Fibroblast of peridontal ligament (primary cell): ENCODE measurements around the gene IRGC.
"Not testable (repeated sequence)": the region's sequence is repeated elsewhere in the genome, so short reads cannot be mapped to it uniquely, and the experiment has no call there.

ENCODE experiments used
- DNase-seq: peaks from one replicate; pipeline ENCODE4 v3.0.0-alpha.2; 2010; ENCODE audit errors: extremely low read depth

The IRGC gene

GRCh38 chr19:43715776-43716175 lies at the start of gene IRGC:
IRGC (plus strand) TSS chr19:43716076; CDS start chr19:43718559, 2,483 bp downstream.
- DNase-seq, result no peak

GRCh38 chr19:43667126-43667875 lies 48.6 kb upstream of the IRGC start:
- DNase-seq, result no peak

GRCh38 chr19:43667876-43668405 lies 47.9 kb upstream of the IRGC start:
- no peak for DNase-seq

- peak; percentile 100 for DNase-seq
These were observed 47.3 kb upstream of the IRGC start for GRCh38 chr19:43668406-43669109.

GRCh38 chr19:43672061-43672679 lies 43.7 kb upstream of the IRGC start:
- no peak for DNase-seq

GRCh38 chr19:43673637-43674036 lies 42.2 kb upstream of the IRGC start:
- no peak for DNase-seq

- no peak for DNase-seq
These were observed 41.7 kb upstream of the IRGC start for GRCh38 chr19:43674183-43674582.

- DNase-seq, result peak; percentile 43
These were observed 41.3 kb upstream of the IRGC start for GRCh38 chr19:43674596-43674995.

GRCh38 chr19:43675269-43675879 lies 40.5 kb upstream of the IRGC start:
- DNase-seq, result peak; percentile 15

- no peak for DNase-seq
These were observed 40.0 kb upstream of the IRGC start for GRCh38 chr19:43675906-43676305.

- no peak for DNase-seq
These were observed 37.2 kb upstream of the IRGC start for GRCh38 chr19:43678512-43679261.

GRCh38 chr19:43681821-43682220 lies 34.1 kb upstream of the IRGC start:
- no peak for DNase-seq

GRCh38 chr19:43682269-43682668 lies 33.6 kb upstream of the IRGC start:
- not testable (repeated sequence) for DNase-seq

GRCh38 chr19:43682824-43683661 lies 32.8 kb upstream of the IRGC start:
- no peak for DNase-seq

GRCh38 chr19:43683905-43684304 lies 32.0 kb upstream of the IRGC start:
- no peak for DNase-seq

- no peak for DNase-seq
These were observed 31.6 kb upstream of the IRGC start for GRCh38 chr19:43684326-43684725.

- no peak for DNase-seq
These were observed 28.2 kb upstream of the IRGC start for GRCh38 chr19:43687660-43687997.

GRCh38 chr19:43688059-43688701 lies 27.7 kb upstream of the IRGC start:
- DNase-seq, result no peak

- DNase-seq, result no peak
These were observed 25.4 kb upstream of the IRGC start for GRCh38 chr19:43690444-43690843.

GRCh38 chr19:43690890-43691289 lies 25.0 kb upstream of the IRGC start:
- DNase-seq, result no peak
